ENCODE results near the gene MTHFD1L. TPM values are rescaled to one million over a fixed set of nuclear protein-coding genes. Genes with fewer than 3 reads are reported as not detected.

Gene MTHFD1L
- total and polyA plus RNA-seq, 4 experiments from 2014 or later, result 3.7 to 11.1 (median 8.9) TPM

- H3K36me3 Mint-ChIP-seq, result peaks cover 16 to 41% of the 10 kb centered on the region in 2 donors
- H3K4me1 ChIP-seq (ENCODE audit: insufficient read depth, low read length), result no peaks in the 10 kb centered on the region
Measured at GRCh38 chr6:151051164-151051563, 185.7 kb downstream of the MTHFD1L start.

GRCh38 chr6:151052021-151052646 is 186.6 kb downstream of the MTHFD1L start:
- intact Hi-C loops (cut with micrococcal nuclease), result no loop called here
- Histone ChIP-seq H3K9me3 (ENCODE audit: control insufficient read depth in 1 of 2, low read length in 2 of 2) (no peaks in the 10 kb centered on the region), H3K36me3 (ENCODE audit: insufficient read depth, low read length) (no peaks in the 10 kb centered on the region), H3K27ac (ENCODE audit: low read depth, low read length) (no peak overlapping the region), H3K4me1 (ENCODE audit: insufficient read depth, low read length) (no peaks in the 10 kb centered on the region), H3K27me3 (ENCODE audit: insufficient read depth, low read length) (no peaks in the 10 kb centered on the region), H3K4me3 (ENCODE audit: low read length in 2 of 2) (no peak overlapping the region)
- Mint-ChIP-seq H3K27ac (peak overlapping the region in 1 of 7 donors; percentile 49), H3K4me1 (no peaks in the 10 kb centered on the region), H3K4me3 (no peak overlapping the region), H3K36me3 (peaks cover 16 to 35% of the 10 kb centered on the region in 2 donors), H3K9me3 (peaks cover 0 to 3% (median 0%) of the 10 kb centered on the region in 8 donors), H3K27me3 (no peaks in the 10 kb centered on the region)
- no peak for DNase-seq
- ChIA-PET POLR2A (ENCODE audit: partially characterized antibody) (no interaction called here), CTCF (ENCODE audit: partially characterized antibody) (interaction anchor here (1.8 kb wide), 1 partner anchor 38 kb away, joined by 5 read pairs; no protein-coding TSS in a partner anchor)

More at GRCh38 chr6:151051164-151051563, 185.7 kb downstream of the MTHFD1L start:
- DNase-seq, result no peak
- no peaks in the 10 kb centered on the region for H3K9me3 ChIP-seq (ENCODE audit: control insufficient read depth in 1 of 2, low read length in 2 of 2)
- H3K27ac ChIP-seq (ENCODE audit: low read depth, low read length), result no peak overlapping the region
- no peaks in the 10 kb centered on the region for H3K4me1 Mint-ChIP-seq
- H3K4me3 Mint-ChIP-seq, result no peak overlapping the region
- H3K4me3 ChIP-seq (ENCODE audit: low read length in 2 of 2), result no peak overlapping the region
- no peaks in the 10 kb centered on the region for H3K36me3 ChIP-seq (ENCODE audit: insufficient read depth, low read length)
- ChIA-PET CTCF (ENCODE audit: partially characterized antibody) (interaction anchor here (0.7 kb wide), 1 partner anchor 37 kb away, joined by 3 read pairs; no protein-coding TSS in a partner anchor), POLR2A (ENCODE audit: partially characterized antibody) (no interaction called here)
- H3K9me3 Mint-ChIP-seq, result peaks cover 0 to 3% (median 0%) of the 10 kb centered on the region in 8 donors
- no peaks in the 10 kb centered on the region for H3K27me3 ChIP-seq (ENCODE audit: insufficient read depth, low read length)
- peak overlapping the region in 1 of 7 donors; percentile 17 for H3K27ac Mint-ChIP-seq
- intact Hi-C loops (cut with micrococcal nuclease), result no loop called here
- H3K27me3 Mint-ChIP-seq, result no peaks in the 10 kb centered on the region

GRCh38 chr6:151054306-151054705 is 188.8 kb downstream of the MTHFD1L start:
- Mint-ChIP-seq H3K27me3 (no peaks in the 10 kb centered on the region), H3K4me1 (no peaks in the 10 kb centered on the region), H3K36me3 (peaks cover 4 to 19% of the 10 kb centered on the region in 2 donors), H3K9me3 (no peaks in the 10 kb centered on the region), H3K4me3 (no peak overlapping the region), H3K27ac (no peak overlapping the region)
- Histone ChIP-seq H3K4me3 (ENCODE audit: low read length in 2 of 2) (no peak overlapping the region), H3K27me3 (ENCODE audit: insufficient read depth, low read length) (no peaks in the 10 kb centered on the region), H3K27ac (ENCODE audit: low read depth, low read length) (no peak overlapping the region), H3K36me3 (ENCODE audit: insufficient read depth, low read length) (no peaks in the 10 kb centered on the region), H3K4me1 (ENCODE audit: insufficient read depth, low read length) (no peaks in the 10 kb centered on the region), H3K9me3 (ENCODE audit: control insufficient read depth in 1 of 2, low read length in 2 of 2) (no peaks in the 10 kb centered on the region)
- CTCF ChIA-PET (ENCODE audit: partially characterized antibody), result no interaction called here
- intact Hi-C loops (cut with micrococcal nuclease), result no loop called here
- DNase-seq, result no peak
- POLR2A ChIA-PET (ENCODE audit: partially characterized antibody), result no interaction called here

- H3K9me3 Mint-ChIP-seq, result no peaks in the 10 kb centered on the region
- H3K27ac Mint-ChIP-seq, result no peak overlapping the region
- peaks cover 0 to 9% of the 10 kb centered on the region in 2 donors for H3K36me3 Mint-ChIP-seq
- H3K36me3 ChIP-seq (ENCODE audit: insufficient read depth, low read length), result no peaks in the 10 kb centered on the region
- POLR2A ChIA-PET (ENCODE audit: partially characterized antibody), result no interaction called here
- CTCF ChIA-PET (ENCODE audit: partially characterized antibody), result no interaction called here
- DNase-seq, result no peak
- no peak overlapping the region for H3K4me3 ChIP-seq (ENCODE audit: low read length in 2 of 2)
- H3K27ac ChIP-seq (ENCODE audit: low read depth, low read length), result no peak overlapping the region
- H3K9me3 ChIP-seq (ENCODE audit: control insufficient read depth in 1 of 2, low read length in 2 of 2), result no peaks in the 10 kb centered on the region
- no peaks in the 10 kb centered on the region for H3K4me1 Mint-ChIP-seq
- no peaks in the 10 kb centered on the region for H3K27me3 Mint-ChIP-seq
- intact Hi-C loops (cut with micrococcal nuclease), result no loop called here
- no peaks in the 10 kb centered on the region for H3K27me3 ChIP-seq (ENCODE audit: insufficient read depth, low read length)
- no peak overlapping the region for H3K4me3 Mint-ChIP-seq
- H3K4me1 ChIP-seq (ENCODE audit: insufficient read depth, low read length), result no peaks in the 10 kb centered on the region
Measured at GRCh38 chr6:151056230-151056907, 190.9 kb downstream of the MTHFD1L start.

GRCh38 chr6:151057061-151057460 is 191.6 kb downstream of the MTHFD1L start:
- CTCF ChIA-PET (ENCODE audit: partially characterized antibody), result no interaction called here
- H3K27ac Mint-ChIP-seq, result peak overlapping the region in 1 of 7 donors; percentile 35
- no peak overlapping the region for H3K4me3 Mint-ChIP-seq

GRCh38 chr6:151058021-151058733 is 192.7 kb downstream of the MTHFD1L start:
- Mint-ChIP-seq H3K4me3 (no peak overlapping the region), H3K9me3 (no peaks in the 10 kb centered on the region), H3K36me3 (no peaks in the 10 kb centered on the region), H3K27ac (no peak overlapping the region), H3K4me1 (no peaks in the 10 kb centered on the region), H3K27me3 (no peaks in the 10 kb centered on the region)
- Histone ChIP-seq H3K27ac (ENCODE audit: low read depth, low read length) (no peak overlapping the region), H3K27me3 (ENCODE audit: insufficient read depth, low read length) (no peaks in the 10 kb centered on the region), H3K36me3 (ENCODE audit: insufficient read depth, low read length) (no peaks in the 10 kb centered on the region), H3K9me3 (ENCODE audit: control insufficient read depth in 1 of 2, low read length in 2 of 2) (no peaks in the 10 kb centered on the region), H3K4me1 (ENCODE audit: insufficient read depth, low read length) (no peaks in the 10 kb centered on the region), H3K4me3 (ENCODE audit: low read length in 2 of 2) (no peak overlapping the region)
- ChIA-PET POLR2A (ENCODE audit: partially characterized antibody) (no interaction called here), CTCF (ENCODE audit: partially characterized antibody) (no interaction called here)
- DNase-seq, result no peak
- intact Hi-C loops (cut with micrococcal nuclease), result no loop called here

More at GRCh38 chr6:151057061-151057460, 191.6 kb downstream of the MTHFD1L start:
- POLR2A ChIA-PET (ENCODE audit: partially characterized antibody), result no interaction called here
- Histone ChIP-seq H3K4me3 (ENCODE audit: low read length in 2 of 2) (no peak overlapping the region), H3K27ac (ENCODE audit: low read depth, low read length) (no peak overlapping the region), H3K36me3 (ENCODE audit: insufficient read depth, low read length) (no peaks in the 10 kb centered on the region), H3K27me3 (ENCODE audit: insufficient read depth, low read length) (no peaks in the 10 kb centered on the region), H3K4me1 (ENCODE audit: insufficient read depth, low read length) (no peaks in the 10 kb centered on the region), H3K9me3 (ENCODE audit: control insufficient read depth in 1 of 2, low read length in 2 of 2) (no peaks in the 10 kb centered on the region)
- H3K27me3 Mint-ChIP-seq, result no peaks in the 10 kb centered on the region
- H3K9me3 Mint-ChIP-seq, result no peaks in the 10 kb centered on the region
- no peak for DNase-seq
- peaks cover 0 to 2% of the 10 kb centered on the region in 2 donors for H3K36me3 Mint-ChIP-seq
- no peaks in the 10 kb centered on the region for H3K4me1 Mint-ChIP-seq
- intact Hi-C loops (cut with micrococcal nuclease), result no loop called here

- no peak overlapping the region for H3K4me3 ChIP-seq (ENCODE audit: low read length in 2 of 2)
- H3K27ac ChIP-seq (ENCODE audit: low read depth, low read length), result no peak overlapping the region
- H3K27me3 Mint-ChIP-seq, result no peaks in the 10 kb centered on the region
- H3K27me3 ChIP-seq (ENCODE audit: insufficient read depth, low read length), result no peaks in the 10 kb centered on the region
- H3K9me3 ChIP-seq (ENCODE audit: control insufficient read depth in 1 of 2, low read length in 2 of 2), result no peaks in the 10 kb centered on the region
- ChIA-PET CTCF (ENCODE audit: partially characterized antibody) (no interaction called here), POLR2A (ENCODE audit: partially characterized antibody) (no interaction called here)
- H3K4me1 ChIP-seq (ENCODE audit: insufficient read depth, low read length), result no peaks in the 10 kb centered on the region
- no peak for DNase-seq
- no peaks in the 10 kb centered on the region for H3K4me1 Mint-ChIP-seq
- no peaks in the 10 kb centered on the region for H3K36me3 Mint-ChIP-seq
- intact Hi-C loops (cut with micrococcal nuclease), result no loop called here
- H3K36me3 ChIP-seq (ENCODE audit: insufficient read depth, low read length), result no peaks in the 10 kb centered on the region
- H3K4me3 Mint-ChIP-seq, result no peak overlapping the region
- no peaks in the 10 kb centered on the region for H3K9me3 Mint-ChIP-seq
- no peak overlapping the region for H3K27ac Mint-ChIP-seq
Measured at GRCh38 chr6:151059612-151060095, 194.2 kb downstream of the MTHFD1L start.
